HepG2 (cell line): ENCODE measurements around the gene ARMC5.

Experiments used
- MAFK ChIP-seq, 2 experiments: IDR thresholded peaks in 1 of 2; conservative IDR thresholded peaks in 1 of 2; 2 replicates each; pipeline ENCODE4 v1.6.1; 2011; ENCODE audit warnings: improper control_type of control experiment in 2 of 2, low read length in 2 of 2
- POLR2A ChIP-seq, 2 experiments: IDR thresholded peaks; 2 replicates each; pipeline ENCODE4 v1.6.1; 2011; ENCODE audit warnings: low read depth in 2 of 2, low read length in 2 of 2, mild to moderate bottlenecking in 1 of 2, moderate library complexity in 1 of 2; ENCODE audit not compliant: insufficient read depth in 1 of 2
- ZSCAN9 ChIP-seq: IDR thresholded peaks from 2 replicates; pipeline ENCODE4 v1.6.1; 2016; ENCODE audit warnings: borderline replicate concordance

- no peak for TF ChIP-seq POLR2A (IDR thresholded peaks at IDR 0.05; ENCODE audit: insufficient read depth in 1 of 2, low read depth in 2 of 2, low read length in 2 of 2)
- no peak for TF ChIP-seq ZSCAN9
- no peak for TF ChIP-seq MAFK (conservative IDR thresholded peaks at IDR 0.05 in 1 of 2, IDR thresholded peaks at IDR 0.05 in 1 of 2; ENCODE audit: low read length in 2 of 2)
These were observed 22.9 kb upstream of the ARMC5 start for GRCh38 chr16:31436221-31437045.
